B cell (primary cell): Measurements from ENCODE around the gene VPS37C. TPM values are rescaled to one million over a fixed set of nuclear protein-coding genes. Genes with fewer than 3 reads are reported as not detected.
A peak's percentile ranks its signal among the peaks of the same experiment; 100 is the strongest.

Source experiments
- ATAC-seq: fragments of 200-7000 bp; cut with Tn5 transposase; one replicate; pipeline ENCODE4 v1.10.0; 2021; ENCODE audit warnings: low read depth, mild to moderate bottlenecking, moderate number of reproducible peaks, moderate library complexity
- CTCF ChIA-PET: fragments of 350-600 bp; sonication (Branson Sonifier 250); formaldehyde crosslinking; loops from one replicate; lab custom pipeline; 2021; ENCODE audit warnings: antibody characterized with exemption, inconsistent platforms; lab: Charles Lee
- POLR2A ChIA-PET: fragments of 350-600 bp; sonication (Branson Sonifier 250); formaldehyde crosslinking; loops from one replicate; lab custom pipeline; 2021; ENCODE audit warnings: antibody characterized with exemption; lab: Charles Lee
- DNase-seq: peaks from one replicate; pipeline ENCODE4 v3.0.0; 2013
- H2AFZ ChIP-seq: 2 replicates; pipeline ENCODE4 v1.6.1; 2012; ENCODE audit warnings: mild to moderate bottlenecking, low read depth, low read length; ENCODE audit not compliant: insufficient read depth, poor library complexity, severe bottlenecking
- H3K27ac ChIP-seq, 2 donors: 1 replicate in 1 of 2; 2 replicates in 1 of 2; pipeline ENCODE4 v1.5.1; 2012 to 2013; ENCODE audit warnings: low read length in 2 of 2, mild to moderate bottlenecking in 2 of 2, moderate library complexity in 1 of 2
- H3K27me3 ChIP-seq, 4 experiments: fragments of 200-600 bp in 1 of 4; sonication (generic) in 1 of 4; replicated peaks in 1 of 4; 1 replicate in 2 of 4; 2 replicates in 2 of 4; pipeline versions ENCODE4 v1.6.1 to v1.7.0; 2013 to 2016; ENCODE audit warnings: low read length in 3 of 4, mild to moderate bottlenecking in 2 of 4, mixed read lengths in 1 of 4, moderate library complexity in 1 of 4; ENCODE audit not compliant: insufficient read depth in 4 of 4, control insufficient read depth in 3 of 4; ENCODE audit errors: control extremely low read depth in 1 of 4
- H3K36me3 ChIP-seq, 2 experiments: replicated peaks in 1 of 2; 1 replicate in 1 of 2; 2 replicates in 1 of 2; pipeline versions ENCODE4 v1.6.1 to v1.7.1; 2013; ENCODE audit warnings: low read length in 1 of 2; ENCODE audit not compliant: insufficient read depth in 2 of 2, control insufficient read depth in 1 of 2; ENCODE audit errors: control extremely low read depth in 1 of 2, extremely low read depth in 1 of 2
- H3K4me1 ChIP-seq, 2 donors: fragments of 200-600 bp in 1 of 2; sonication (generic) in 1 of 2; 1 replicate in 1 of 2; 2 replicates in 1 of 2; pipeline versions ENCODE4 v1.5.1 to v1.6.1; 2013 to 2017; ENCODE audit warnings: low read length in 2 of 2; ENCODE audit not compliant: control insufficient read depth in 2 of 2, insufficient read depth in 2 of 2
- H3K4me2 ChIP-seq: replicated peaks from 2 replicates; pipeline ENCODE3; 2012; ENCODE audit warnings: mild to moderate bottlenecking, low read depth, low read length; ENCODE audit not compliant: poor library complexity, severe bottlenecking
- H3K4me3 ChIP-seq, 5 experiments: fragments of 200-600 bp in 1 of 5; sonication (generic) in 1 of 5; 1 replicate in 3 of 5; 2 replicates in 2 of 5; pipeline versions ENCODE4 v1.5.1 to v1.7.0; 2011 to 2016; ENCODE audit warnings: low read length in 4 of 5, mild to moderate bottlenecking in 4 of 5, low read depth in 2 of 5, control low read depth in 1 of 5, moderate library complexity in 1 of 5; ENCODE audit not compliant: insufficient read depth in 1 of 5; ENCODE audit errors: control extremely low read depth in 1 of 5, extremely low read depth in 1 of 5
- H3K79me2 ChIP-seq: fragments of 200-600 bp; sonication (generic); one replicate; pipeline ENCODE4 v1.6.0; 2016; ENCODE audit warnings: low read length; ENCODE audit not compliant: control insufficient read depth, insufficient read depth
- H3K9ac ChIP-seq: fragments of 200-600 bp; sonication (generic); 2 replicates; pipeline ENCODE4 v1.6.1; 2017; ENCODE audit warnings: mild to moderate bottlenecking, low read length, moderate library complexity
- H3K9me3 ChIP-seq, 3 donors: one replicate each; pipeline versions ENCODE4 v1.6.1 to v1.7.1; 2013; ENCODE audit warnings: low read length in 2 of 3; ENCODE audit not compliant: control insufficient read depth in 2 of 3, insufficient read depth in 1 of 3; ENCODE audit errors: control extremely low read depth in 1 of 3
- H4K20me1 ChIP-seq: 2 replicates; pipeline ENCODE4 v1.6.0; 2012; ENCODE audit warnings: mild to moderate bottlenecking, low read length; ENCODE audit not compliant: insufficient read depth, control insufficient read depth, poor library complexity, severe bottlenecking
- H3K27ac Mint-ChIP-seq: one replicate; pipeline ENCODE4 v1.8.0; 2021; ENCODE audit warnings: mixed read lengths
- H3K27me3 Mint-ChIP-seq: one replicate; pipeline ENCODE4 v1.8.0; 2021; ENCODE audit warnings: mixed read lengths
- H3K4me1 Mint-ChIP-seq: one replicate; pipeline ENCODE4 v1.8.0; 2021; ENCODE audit warnings: mixed read lengths
- H3K4me3 Mint-ChIP-seq: one replicate; pipeline ENCODE4 v1.8.0; 2021; ENCODE audit warnings: mixed read lengths
- H3K9me3 Mint-ChIP-seq: one replicate; pipeline ENCODE4 v1.8.0; 2022; ENCODE audit warnings: mixed read lengths; ENCODE audit not compliant: insufficient read depth
- EZH2 ChIP-seq: IDR thresholded peaks from 2 replicates; pipeline ENCODE4 v1.6.1; 2012; ENCODE audit warnings: borderline replicate concordance, low read depth, mild to moderate bottlenecking, moderate library complexity, low read length; ENCODE audit not compliant: insufficient read depth, poor library complexity, severe bottlenecking
- WGBS: methylation state at CpG from one replicate; pipeline ENCODE4 v1.1.5; 2013; ENCODE audit warnings: missing lambda C conversion rate; ENCODE audit not compliant: insufficient coverage; 5-methylcytosine and 5-hydroxymethylcytosine counted together
- intact Hi-C: fragments of 100-400 bp; cut with micrococcal nuclease; formaldehyde crosslinking; loops from one replicate; pipeline ENCODE4 v1.10.0; 2022
- polyA plus RNA-seq: library from polyadenylated mRNA; depleted of rRNA; stranded (reverse); fragments of >200 nt; gene quantifications from 2 replicates; pipeline ENCODE4 v1.2.3, GENCODE V29; 2012
- total RNA-seq, 2 donors: library from RNA; stranded (reverse); fragments of 120-200 nt in 1 of 2; gene quantifications; 1 replicate in 1 of 2; 2 replicates in 1 of 2; pipeline versions ENCODE4 v1.2.3 to v1.2.4, GENCODE V29; 2013 to 2022
- TF ChIP-seq, protein P1 (sequence below): fragments of 200-600 bp; IDR thresholded peaks from one replicate; pipeline ENCODE4 v1.8.0; 2022; ENCODE audit warnings: antibody characterized with exemption, mild to moderate bottlenecking

Gene VPS37C
- total and polyA plus RNA-seq, 2 donors (not counting 1 experiment from before 2014, with no cell fraction given): 6.4 to 20.1 TPM

DNA sequence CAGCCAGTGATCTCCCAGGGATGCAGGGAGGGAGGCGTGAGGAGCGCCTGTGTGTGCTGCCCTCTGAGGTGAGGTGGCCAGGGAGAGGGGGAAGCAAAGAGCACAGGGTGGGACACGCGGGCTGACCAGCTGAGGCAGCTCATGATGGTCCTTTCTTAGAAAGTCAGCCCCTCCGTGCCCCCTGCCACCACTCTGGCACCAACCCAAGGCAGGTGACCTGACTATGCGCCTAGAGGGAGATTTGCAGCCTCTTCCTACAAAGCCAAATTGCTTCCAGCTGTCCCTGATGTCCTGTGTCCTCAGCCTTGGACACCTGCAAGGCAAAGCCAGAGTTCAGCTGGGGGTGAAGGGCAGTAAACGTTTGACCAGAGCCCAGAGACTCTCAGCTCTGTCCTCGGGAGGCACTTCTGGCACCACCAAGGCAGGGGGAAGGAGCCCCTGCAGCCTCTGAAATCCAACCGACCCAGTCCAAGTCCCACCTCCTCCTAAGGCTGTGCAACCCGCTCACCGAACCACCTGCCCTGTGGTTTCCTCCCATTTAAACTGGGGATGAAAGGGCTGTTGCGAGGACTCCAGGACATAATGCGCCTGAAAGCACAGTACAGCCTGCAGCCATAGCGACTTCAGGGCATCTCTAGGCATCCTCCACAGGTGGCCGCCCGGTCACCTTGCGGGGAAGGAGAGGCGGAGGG is 32.1 kb downstream of the VPS37C start:
- ChIA-PET POLR2A (interaction anchor here (1.0 kb wide), 1 partner anchor 214 kb away, joined by 7 read pairs; no protein-coding TSS in a partner anchor), CTCF (interaction anchor here (0.6 to 4.9 kb wide), 39 partner anchors 9 to 298 kb away, joined by 3 to 35 read pairs (median 5); partner anchors contain the start of gene VPS37C)
- H3K4me3 ChIP-seq: no peak overlapping the region
- 95% methylated on average over 15 of the region's 18 CpGs for whole genome bisulfite sequencing
- Mint-ChIP-seq H3K9me3 (no peaks in the 10 kb centered on the region), H3K4me1 (peaks cover 4% of the 10 kb centered on the region), H3K27ac (no peak overlapping the region), H3K27me3 (no peaks in the 10 kb centered on the region), H3K4me3 (no peak overlapping the region)
- no peak overlapping the region for H3K9ac ChIP-seq
- intact Hi-C loops: loop anchor here (1.0 to 10.0 kb wide), 6 partner anchors 58 to 298 kb away; no protein-coding TSS in a partner anchor
- no peaks in the 10 kb centered on the region for H3K9me3 ChIP-seq
- no peak for ATAC-seq
- no peaks in the 10 kb centered on the region for H3K79me2 ChIP-seq
- TF ChIP-seq EZH2: no peak
- TF ChIP-seq, protein P1, sequence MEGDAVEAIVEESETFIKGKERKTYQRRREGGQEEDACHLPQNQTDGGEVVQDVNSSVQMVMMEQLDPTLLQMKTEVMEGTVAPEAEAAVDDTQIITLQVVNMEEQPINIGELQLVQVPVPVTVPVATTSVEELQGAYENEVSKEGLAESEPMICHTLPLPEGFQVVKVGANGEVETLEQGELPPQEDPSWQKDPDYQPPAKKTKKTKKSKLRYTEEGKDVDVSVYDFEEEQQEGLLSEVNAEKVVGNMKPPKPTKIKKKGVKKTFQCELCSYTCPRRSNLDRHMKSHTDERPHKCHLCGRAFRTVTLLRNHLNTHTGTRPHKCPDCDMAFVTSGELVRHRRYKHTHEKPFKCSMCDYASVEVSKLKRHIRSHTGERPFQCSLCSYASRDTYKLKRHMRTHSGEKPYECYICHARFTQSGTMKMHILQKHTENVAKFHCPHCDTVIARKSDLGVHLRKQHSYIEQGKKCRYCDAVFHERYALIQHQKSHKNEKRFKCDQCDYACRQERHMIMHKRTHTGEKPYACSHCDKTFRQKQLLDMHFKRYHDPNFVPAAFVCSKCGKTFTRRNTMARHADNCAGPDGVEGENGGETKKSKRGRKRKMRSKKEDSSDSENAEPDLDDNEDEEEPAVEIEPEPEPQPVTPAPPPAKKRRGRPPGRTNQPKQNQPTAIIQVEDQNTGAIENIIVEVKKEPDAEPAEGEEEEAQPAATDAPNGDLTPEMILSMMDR: no peak
- no peaks in the 10 kb centered on the region for H3K27me3 ChIP-seq
- peaks cover 9% of the 10 kb centered on the region in 2 donors for H3K4me1 ChIP-seq
- H3K36me3 ChIP-seq: peaks cover 0 to 9% of the 10 kb centered on the region in 2 experiments
- peak overlapping the region; percentile 48 for H3K4me2 ChIP-seq
- DNase-seq: no peak
- H3K27ac ChIP-seq: no peak overlapping the region
- H2AFZ ChIP-seq: peak overlapping the region; percentile 69
- no peaks in the 10 kb centered on the region for H4K20me1 ChIP-seq

- POLR2A ChIA-PET: interaction anchor here (0.7 to 1.0 kb wide), 3 partner anchors 13 to 213 kb away, joined by 3 to 7 read pairs (median 4); no protein-coding TSS in a partner anchor
- no peak overlapping the region for H3K27ac ChIP-seq
These were observed 33.2 kb downstream of the VPS37C start for GRCh38 chr11:61127991-61128390.

More at GRCh38 chr11:61127991-61128390, 33.2 kb downstream of the VPS37C start:
- no peak for TF ChIP-seq EZH2
- TF ChIP-seq, protein P1: no peak
- Histone ChIP-seq H4K20me1 (no peaks in the 10 kb centered on the region), H3K4me1 (peaks cover 9% of the 10 kb centered on the region in 2 donors), H3K79me2 (no peaks in the 10 kb centered on the region), H3K9ac (no peak overlapping the region), H2AFZ (no peak overlapping the region), H3K36me3 (peaks cover 0 to 5% of the 10 kb centered on the region in 2 experiments), H3K4me2 (no peak overlapping the region), H3K9me3 (no peaks in the 10 kb centered on the region), H3K27me3 (no peaks in the 10 kb centered on the region), H3K4me3 (no peak overlapping the region)
- Mint-ChIP-seq H3K9me3 (no peaks in the 10 kb centered on the region), H3K4me1 (peaks cover 4% of the 10 kb centered on the region), H3K27ac (no peak overlapping the region), H3K4me3 (no peak overlapping the region), H3K27me3 (no peaks in the 10 kb centered on the region)
- CTCF ChIA-PET: interaction anchor here (0.8 to 4.9 kb wide), 11 partner anchors 13 to 297 kb away, joined by 3 to 35 read pairs (median 6); no protein-coding TSS in a partner anchor
- intact Hi-C loops: loop anchor here (2.0 to 10.0 kb wide), 2 partner anchors 57 to 103 kb away; no protein-coding TSS in a partner anchor
- no peak for ATAC-seq
- 97% methylated on average over 8 of the region's 9 CpGs for WGBS
- no peak for DNase-seq
